T-helper 17 cell (primary cell): ENCODE results near the gene DYNC2H1. TPM values are rescaled to one million over a fixed set of nuclear protein-coding genes. Genes with fewer than 3 reads are reported as not detected.
A peak's percentile ranks its signal among the peaks of the same experiment; 100 is the strongest.
"Not testable (repeated sequence)": the region's sequence is repeated elsewhere in the genome, so short reads cannot be mapped to it uniquely, and the experiment has no call there.

Source experiments
- ATAC-seq: fragments of 150-1000 bp; cut with Tn5 transposase; 2 replicates; pipeline ENCODE4 v1.10.0; 2021; ENCODE audit warnings: mild to moderate bottlenecking, moderate library complexity
- DNase-seq, 3 donors: peaks; one replicate each; pipeline versions ENCODE4 v3.0.0 to v3.0.0-alpha.2; 2020 to 2021
- H3K9me3 ChIP-seq: one replicate; pipeline ENCODE4 v1.7.0; 2013; ENCODE audit warnings: low read length, mild to moderate bottlenecking; ENCODE audit not compliant: control insufficient read depth, poor library complexity, severe bottlenecking
- H3K27ac Mint-ChIP-seq: one replicate; pipeline ENCODE4 v1.8.0; 2022; ENCODE audit warnings: mild to moderate bottlenecking, moderate library complexity, mixed read lengths
- H3K27me3 Mint-ChIP-seq: one replicate; pipeline ENCODE4 v1.8.0; 2022; ENCODE audit warnings: mixed read lengths
- H3K36me3 Mint-ChIP-seq: one replicate; pipeline ENCODE4 v1.8.0; 2022; ENCODE audit warnings: low read depth, mixed read lengths
- H3K4me1 Mint-ChIP-seq: one replicate; pipeline ENCODE4 v1.8.0; 2022; ENCODE audit warnings: mild to moderate bottlenecking, mixed read lengths
- H3K4me3 Mint-ChIP-seq: one replicate; pipeline ENCODE4 v1.8.0; 2022; ENCODE audit warnings: mild to moderate bottlenecking, moderate library complexity, mixed read lengths
- total RNA-seq, 4 donors: library from RNA in 2 of 4; stranded (reverse) in 2 of 4; gene quantifications; one replicate each; pipeline ENCODE4 v1.2.3 and lab custom pipeline; 2022 to 2026

DYNC2H1 gene
- total RNA-seq, 2 donors from 2014 or later = 2.2 to 3.6 TPM

- H3K27me3 Mint-ChIP-seq = peaks cover 24% of the 10 kb centered on the region
- no peaks in the 10 kb centered on the region for H3K9me3 ChIP-seq
- no peaks in the 10 kb centered on the region for H3K36me3 Mint-ChIP-seq
- ATAC-seq = peak; percentile 98
- DNase-seq = peak; percentile 87 to 92 (median 88)
- H3K4me3 Mint-ChIP-seq = peak within 1 kb of the TSS; percentile 92
- H3K27ac Mint-ChIP-seq = peak within 1 kb of the TSS; percentile 92
- peaks cover 18% of the 10 kb centered on the region for H3K4me1 Mint-ChIP-seq
Measured at GRCh38 chr11:103091801-103092524, 17.3 kb upstream of the DYNC2H1 start, which contains the start of gene DCUN1D5. TSS of gene DCUN1D5 (minus strand) at chr11:103092160. CDS start at chr11:103091872, 288 bp downstream.

- Mint-ChIP-seq H3K27me3 (peaks cover 54% of the 10 kb centered on the region), H3K36me3 (no peaks in the 10 kb centered on the region), H3K4me3 (no peak overlapping the region), H3K27ac (no peak overlapping the region), H3K4me1 (peaks cover 3% of the 10 kb centered on the region)
- DNase-seq (no peak), ATAC-seq (no peak)
- no peaks in the 10 kb centered on the region for H3K9me3 ChIP-seq
Measured at GRCh38 chr11:103097279-103097678, 11.9 kb upstream of the DYNC2H1 start.

- H3K27ac Mint-ChIP-seq = peak overlapping the region; percentile 97
- H3K36me3 Mint-ChIP-seq = no peaks in the 10 kb centered on the region
- ATAC-seq (no peak), DNase-seq (no peak)
- H3K9me3 ChIP-seq = no peaks in the 10 kb centered on the region
- peaks cover 11% of the 10 kb centered on the region for H3K4me1 Mint-ChIP-seq
- H3K4me3 Mint-ChIP-seq = peak overlapping the region; percentile 95
- H3K27me3 Mint-ChIP-seq = no peaks in the 10 kb centered on the region
Measured at GRCh38 chr11:103109818-103110388, 677 bp downstream of the DYNC2H1 start.

GRCh38 chr11:103110391-103110790 lies 1.2 kb downstream of the DYNC2H1 start:
- Mint-ChIP-seq H3K4me3 (no peak overlapping the region), H3K27me3 (no peaks in the 10 kb centered on the region), H3K36me3 (no peaks in the 10 kb centered on the region), H3K4me1 (peaks cover 11% of the 10 kb centered on the region), H3K27ac (no peak overlapping the region)
- ATAC-seq (no peak), DNase-seq (no peak)
- no peaks in the 10 kb centered on the region for H3K9me3 ChIP-seq

GRCh38 chr11:103111400-103111799 lies 2.2 kb downstream of the DYNC2H1 start:
- no peaks in the 10 kb centered on the region for H3K9me3 ChIP-seq
- ATAC-seq (no peak), DNase-seq (no peak)
- H3K4me1 Mint-ChIP-seq = peaks cover 11% of the 10 kb centered on the region
- no peaks in the 10 kb centered on the region for H3K27me3 Mint-ChIP-seq
- H3K36me3 Mint-ChIP-seq = no peaks in the 10 kb centered on the region
- no peak overlapping the region for H3K27ac Mint-ChIP-seq
- H3K4me3 Mint-ChIP-seq = no peak overlapping the region

GRCh38 chr11:103112364-103112763 lies 3.1 kb downstream of the DYNC2H1 start:
- H3K9me3 ChIP-seq = no peaks in the 10 kb centered on the region
- H3K27me3 Mint-ChIP-seq = no peaks in the 10 kb centered on the region
- H3K4me3 Mint-ChIP-seq = no peak overlapping the region
- no peak for ATAC-seq
- H3K36me3 Mint-ChIP-seq = no peaks in the 10 kb centered on the region
- no peak for DNase-seq
- H3K27ac Mint-ChIP-seq = no peak overlapping the region
- peaks cover 11% of the 10 kb centered on the region for H3K4me1 Mint-ChIP-seq

GRCh38 chr11:103114836-103115235 lies 5.6 kb downstream of the DYNC2H1 start:
- Mint-ChIP-seq H3K4me1 (peaks cover 5% of the 10 kb centered on the region), H3K27me3 (no peaks in the 10 kb centered on the region), H3K4me3 (no peak overlapping the region), H3K27ac (no peak overlapping the region), H3K36me3 (no peaks in the 10 kb centered on the region)
- no peak for ATAC-seq
- H3K9me3 ChIP-seq = no peaks in the 10 kb centered on the region
- no peak for DNase-seq

GRCh38 chr11:103125462-103125861 lies 16.2 kb downstream of the DYNC2H1 start:
- Mint-ChIP-seq H3K27me3 (no peaks in the 10 kb centered on the region), H3K36me3 (peaks cover 5% of the 10 kb centered on the region), H3K4me1 (no peaks in the 10 kb centered on the region), H3K27ac (no peak overlapping the region), H3K4me3 (no peak overlapping the region)
- no peaks in the 10 kb centered on the region for H3K9me3 ChIP-seq
- DNase-seq = no peak
- no peak for ATAC-seq

GRCh38 chr11:103141986-103142385 lies 32.8 kb downstream of the DYNC2H1 start:
- H3K9me3 ChIP-seq, H3K27me3 Mint-ChIP-seq, ATAC-seq, H3K4me1 Mint-ChIP-seq, H3K27ac Mint-ChIP-seq, H3K4me3 Mint-ChIP-seq, H3K36me3 Mint-ChIP-seq, DNase-seq: not testable (repeated sequence)

- H3K27me3 Mint-ChIP-seq = no peaks in the 10 kb centered on the region
- no peak overlapping the region for H3K4me3 Mint-ChIP-seq
- H3K4me1 Mint-ChIP-seq = no peaks in the 10 kb centered on the region
- peaks cover 4% of the 10 kb centered on the region for H3K36me3 Mint-ChIP-seq
- no peak for DNase-seq
- H3K27ac Mint-ChIP-seq = no peak overlapping the region
- no peaks in the 10 kb centered on the region for H3K9me3 ChIP-seq
- no peak for ATAC-seq
Measured at GRCh38 chr11:103147627-103148026, 38.4 kb downstream of the DYNC2H1 start.

GRCh38 chr11:103157542-103157941 lies 48.3 kb downstream of the DYNC2H1 start:
- H3K9me3 ChIP-seq = no peaks in the 10 kb centered on the region
- ATAC-seq = no peak
- DNase-seq = no peak
- Mint-ChIP-seq H3K36me3 (peaks cover 6% of the 10 kb centered on the region), H3K27me3 (no peaks in the 10 kb centered on the region), H3K27ac (no peak overlapping the region), H3K4me1 (no peaks in the 10 kb centered on the region), H3K4me3 (no peak overlapping the region)

GRCh38 chr11:103164093-103164796 lies 55.0 kb downstream of the DYNC2H1 start:
- H3K9me3 ChIP-seq = no peaks in the 10 kb centered on the region
- Mint-ChIP-seq H3K4me3 (no peak overlapping the region), H3K36me3 (no peaks in the 10 kb centered on the region), H3K4me1 (peaks cover 2% of the 10 kb centered on the region), H3K27me3 (no peaks in the 10 kb centered on the region), H3K27ac (no peak overlapping the region)
- DNase-seq (no peak), ATAC-seq (no peak)

- H3K27ac Mint-ChIP-seq = no peak overlapping the region
- no peak overlapping the region for H3K4me3 Mint-ChIP-seq
- H3K36me3 Mint-ChIP-seq = no peaks in the 10 kb centered on the region
- ATAC-seq (no peak), DNase-seq (no peak)
- H3K4me1 Mint-ChIP-seq = peaks cover 2% of the 10 kb centered on the region
- no peaks in the 10 kb centered on the region for H3K27me3 Mint-ChIP-seq
- no peaks in the 10 kb centered on the region for H3K9me3 ChIP-seq
Measured at GRCh38 chr11:103167166-103167565, 57.9 kb downstream of the DYNC2H1 start.
